AML-193 (cell line): Measurements from ENCODE around the gene RACK1.
"Not testable (repeated sequence)": the region's sequence is repeated elsewhere in the genome, so short reads cannot be mapped to it uniquely, and the experiment has no call there.

Source experiments
- DNase-seq, 2 experiments: peaks; one replicate each; lab custom pipeline; 2025; lab: John Stamatoyannopoulos, UW

RACK1 gene

GRCh38 chr5:181233088-181233800 is 10.5 kb downstream of the RACK1 start:
- DNase-seq, result no peak

GRCh38 chr5:181232593-181232992 is 11.1 kb downstream of the RACK1 start:
- no peak for DNase-seq

DNA sequence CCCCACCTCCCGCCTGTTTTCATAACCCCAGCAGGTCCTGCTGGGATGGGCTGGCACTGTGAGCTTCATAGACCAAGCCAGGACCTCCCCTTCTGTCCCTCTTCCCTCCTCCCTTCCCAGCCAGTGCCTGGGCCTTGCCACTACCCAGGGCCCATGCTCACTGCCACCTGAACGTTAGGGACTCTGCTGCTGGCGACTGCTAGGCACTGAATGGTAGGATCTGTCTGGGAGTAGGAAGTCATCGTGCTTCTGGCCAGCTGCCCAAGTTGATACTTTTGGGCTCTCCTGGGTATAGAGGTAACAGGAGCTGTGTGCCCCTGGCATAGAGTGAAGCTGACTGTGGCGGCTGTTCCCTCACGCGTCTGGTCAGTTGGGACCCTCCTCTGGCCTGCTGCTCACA is 12.3 kb downstream of the RACK1 start:
- DNase-seq, result no peak

DNA sequence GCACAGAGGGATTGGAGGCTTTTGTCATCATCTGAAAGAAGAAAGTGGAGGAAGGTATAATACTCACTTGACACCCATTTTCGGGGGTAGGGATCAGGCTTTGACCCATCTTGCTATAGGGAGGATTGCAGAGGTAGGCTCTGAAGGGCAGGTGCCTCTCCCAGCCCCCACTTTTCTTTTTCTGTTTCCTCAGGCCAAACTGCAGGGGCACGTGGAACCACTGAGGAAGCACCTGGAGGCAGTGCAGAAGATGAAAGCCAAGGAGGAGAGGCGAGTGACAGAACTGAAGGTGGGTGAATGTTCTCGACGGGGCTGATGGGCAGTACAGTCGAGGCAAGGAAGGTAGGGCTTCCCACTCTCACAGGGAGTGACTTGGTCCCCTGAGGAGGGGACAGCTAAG is 13.2 kb downstream of the RACK1 start:
- no peak for DNase-seq

DNA sequence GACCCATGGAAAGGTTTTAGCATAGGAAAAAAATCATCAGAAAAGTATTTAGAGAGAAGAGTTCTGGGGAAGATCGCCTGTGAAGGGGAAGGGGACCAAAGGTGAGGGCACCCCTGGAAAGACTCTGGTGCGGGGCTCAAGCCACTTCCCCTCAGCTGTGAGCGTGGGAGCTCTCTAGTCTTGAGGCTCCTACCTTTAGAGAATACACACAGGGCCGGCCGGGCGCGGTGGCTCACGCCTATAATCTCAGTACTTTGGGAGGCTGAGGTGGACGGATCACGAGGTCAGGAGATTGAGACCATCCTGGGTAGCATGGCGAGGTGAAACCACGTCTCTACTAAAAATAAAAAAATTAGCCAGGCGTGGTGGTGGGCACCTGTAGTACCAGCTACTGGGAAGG is 13.7 kb downstream of the RACK1 start:
- DNase-seq, result no peak

DNA sequence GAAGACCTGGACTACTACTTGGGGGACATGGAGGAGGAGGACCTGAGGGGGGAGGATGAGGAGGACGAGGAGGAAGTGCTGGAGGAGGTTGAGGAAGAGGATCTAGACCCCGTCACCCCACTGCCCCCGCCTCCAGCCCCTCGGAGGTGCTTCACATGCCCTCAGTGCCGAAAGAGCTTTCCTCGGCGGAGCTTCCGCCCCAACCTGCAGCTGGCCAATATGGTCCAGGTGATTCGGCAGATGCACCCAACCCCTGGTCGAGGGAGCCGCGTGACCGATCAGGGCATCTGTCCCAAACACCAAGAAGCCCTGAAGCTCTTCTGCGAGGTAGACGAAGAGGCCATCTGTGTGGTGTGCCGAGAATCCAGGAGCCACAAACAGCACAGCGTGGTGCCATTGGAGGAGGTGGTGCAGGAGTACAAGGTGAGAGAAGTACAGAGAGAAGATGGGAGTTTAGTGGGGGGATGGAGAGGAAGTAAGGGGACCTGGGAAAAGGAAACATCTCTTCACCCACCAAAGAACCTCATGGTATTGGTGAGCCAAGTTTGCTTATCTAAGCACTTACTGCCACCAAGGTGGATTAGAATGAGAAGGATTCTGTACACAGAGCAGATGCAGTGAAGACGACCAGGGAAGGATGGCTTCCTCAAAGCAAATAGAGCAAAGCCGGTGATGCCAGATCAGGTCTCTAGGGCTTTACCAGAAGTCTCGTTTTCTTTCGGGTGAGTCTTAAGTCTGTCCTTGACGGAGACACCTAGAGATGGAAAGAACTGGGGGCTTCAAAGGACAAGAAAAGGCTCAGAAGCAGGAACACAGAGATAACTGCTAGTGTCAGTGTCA is 19.1 kb downstream of the RACK1 start:
- no peak for DNase-seq

DNA sequence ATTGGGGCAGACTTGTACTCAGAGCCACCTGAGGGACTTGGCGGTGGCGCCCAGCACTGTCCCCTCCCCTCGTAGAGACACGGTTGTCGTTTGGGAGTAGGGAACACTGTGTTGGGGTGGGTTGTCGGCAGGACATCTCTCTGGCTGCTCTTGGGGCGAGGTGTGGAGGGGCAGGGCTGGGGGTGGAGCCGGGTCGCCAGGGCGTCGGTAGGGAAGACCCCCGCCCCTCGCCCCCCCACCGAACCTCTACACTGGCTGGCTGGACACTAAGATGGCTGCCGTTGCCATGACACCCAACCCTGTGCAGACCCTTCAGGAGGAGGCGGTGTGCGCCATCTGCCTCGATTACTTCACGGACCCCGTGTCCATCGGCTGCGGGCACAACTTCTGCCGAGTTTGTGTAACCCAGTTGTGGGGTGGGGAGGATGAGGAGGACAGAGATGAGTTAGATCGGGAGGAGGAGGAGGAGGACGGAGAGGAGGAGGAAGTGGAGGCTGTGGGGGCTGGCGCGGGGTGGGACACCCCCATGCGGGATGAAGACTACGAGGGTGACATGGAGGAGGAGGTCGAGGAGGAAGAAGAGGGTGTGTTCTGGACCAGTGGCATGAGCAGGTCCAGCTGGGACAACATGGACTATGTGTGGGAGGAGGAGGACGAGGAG is 19.8 kb downstream of the RACK1 start:
- no peak for DNase-seq

DNA sequence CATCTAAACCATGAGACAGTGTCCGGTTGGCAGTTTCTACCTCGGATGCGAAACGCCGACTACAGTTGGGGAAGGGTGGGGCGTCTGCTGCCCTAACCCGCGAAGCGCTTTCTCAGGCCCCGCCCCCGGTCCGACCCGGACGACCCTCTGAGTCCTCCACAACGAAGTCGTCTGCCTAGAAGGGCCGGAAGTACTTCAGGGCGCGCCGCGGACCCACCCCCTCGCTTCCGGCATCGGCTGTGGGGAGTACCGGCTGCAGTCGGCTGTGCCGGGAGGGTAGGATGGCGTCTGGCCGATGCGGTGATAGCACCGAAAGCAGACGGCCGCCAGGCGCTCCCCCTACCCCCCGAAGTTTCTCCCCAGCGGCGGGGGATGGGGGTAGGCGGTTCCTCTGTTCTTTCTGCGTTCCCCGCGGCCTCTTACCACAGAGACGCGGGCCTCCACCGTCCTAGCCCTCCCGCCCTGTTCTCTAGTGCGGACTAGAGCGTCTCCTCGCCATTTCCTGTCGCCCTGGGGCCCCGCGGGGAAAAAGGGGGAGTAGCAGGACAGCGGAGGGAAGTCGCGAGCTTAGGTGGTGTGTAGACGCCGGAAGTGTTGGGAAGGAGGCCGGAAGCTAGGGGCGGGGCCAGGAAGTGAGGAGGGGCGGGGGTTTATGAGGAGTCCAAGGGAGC is 20.5 kb downstream of the RACK1 start, which contains the start of gene TRIM41:
Gene TRIM41, plus strand, starts transcription at position 224 of the 671 bp plus-strand sequence. CDS start 719 bp downstream, outside the sequence.
- no peak for DNase-seq

- DNase-seq, result no peak
These were observed 21.1 kb downstream of the RACK1 start for GRCh38 chr5:181222630-181223057.

DNA sequence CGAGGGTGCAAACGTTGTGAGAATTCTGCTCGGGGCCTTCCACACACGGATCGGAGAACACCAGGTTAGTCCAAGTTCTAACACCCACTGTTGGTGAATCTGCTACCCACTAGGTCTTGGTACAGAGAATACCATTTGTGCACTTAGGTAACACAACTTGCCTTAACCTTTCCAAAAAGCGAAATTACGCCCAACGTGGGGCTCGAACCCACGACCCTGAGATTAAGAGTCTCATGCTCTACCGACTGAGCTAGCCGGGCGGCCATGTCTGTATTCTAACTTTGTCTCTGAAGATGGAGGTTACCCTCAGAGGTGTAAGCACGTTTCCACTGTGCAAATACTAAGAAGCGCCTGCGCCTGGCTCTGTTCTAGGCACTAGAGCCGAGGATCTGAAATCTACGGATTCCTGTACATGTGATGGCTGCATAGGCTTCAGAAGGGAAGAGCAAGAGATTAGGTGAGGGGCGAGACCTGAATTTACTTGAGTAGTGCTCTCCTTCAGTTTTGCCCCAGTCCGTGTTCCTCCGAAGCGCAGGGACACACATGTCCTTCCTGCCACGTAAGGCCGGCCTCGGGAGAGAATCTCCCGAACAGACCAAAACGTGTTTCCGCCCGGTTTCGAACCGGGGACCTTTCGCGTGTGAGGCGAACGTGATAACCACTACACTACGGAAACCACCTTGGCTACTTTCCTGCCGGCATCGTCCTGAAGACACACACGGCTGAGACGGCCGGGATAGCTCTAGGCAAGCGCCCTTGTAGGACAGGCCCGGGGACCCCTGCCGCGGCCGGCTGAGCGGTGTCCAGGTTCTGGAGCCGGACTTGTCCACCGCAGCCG is 21.7 kb downstream of the RACK1 start:
- DNase-seq, result no peak

- no peak for DNase-seq
These were observed 22.5 kb downstream of the RACK1 start for GRCh38 chr5:181221105-181221791.

- DNase-seq, result no peak
These were observed 23.6 kb downstream of the RACK1 start for GRCh38 chr5:181220178-181220515.

- no peak for DNase-seq
These were observed 24.2 kb downstream of the RACK1 start for GRCh38 chr5:181219262-181220177.

GRCh38 chr5:181218795-181219124 is 24.9 kb downstream of the RACK1 start:
- DNase-seq, result no peak

DNA sequence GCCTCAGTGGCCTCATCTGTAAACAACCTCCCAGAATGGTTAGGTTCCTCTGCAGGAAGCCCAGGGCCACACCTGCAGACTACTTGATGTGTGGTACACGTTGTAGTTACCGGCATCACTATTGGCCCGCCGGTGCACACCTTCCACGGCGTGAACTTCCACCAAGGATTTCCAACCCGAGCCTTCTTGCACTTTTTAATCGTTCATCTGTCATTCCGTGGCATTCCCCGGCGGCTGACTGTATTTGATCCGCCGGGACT is 26.0 kb downstream of the RACK1 start:
- no peak for DNase-seq

DNA sequence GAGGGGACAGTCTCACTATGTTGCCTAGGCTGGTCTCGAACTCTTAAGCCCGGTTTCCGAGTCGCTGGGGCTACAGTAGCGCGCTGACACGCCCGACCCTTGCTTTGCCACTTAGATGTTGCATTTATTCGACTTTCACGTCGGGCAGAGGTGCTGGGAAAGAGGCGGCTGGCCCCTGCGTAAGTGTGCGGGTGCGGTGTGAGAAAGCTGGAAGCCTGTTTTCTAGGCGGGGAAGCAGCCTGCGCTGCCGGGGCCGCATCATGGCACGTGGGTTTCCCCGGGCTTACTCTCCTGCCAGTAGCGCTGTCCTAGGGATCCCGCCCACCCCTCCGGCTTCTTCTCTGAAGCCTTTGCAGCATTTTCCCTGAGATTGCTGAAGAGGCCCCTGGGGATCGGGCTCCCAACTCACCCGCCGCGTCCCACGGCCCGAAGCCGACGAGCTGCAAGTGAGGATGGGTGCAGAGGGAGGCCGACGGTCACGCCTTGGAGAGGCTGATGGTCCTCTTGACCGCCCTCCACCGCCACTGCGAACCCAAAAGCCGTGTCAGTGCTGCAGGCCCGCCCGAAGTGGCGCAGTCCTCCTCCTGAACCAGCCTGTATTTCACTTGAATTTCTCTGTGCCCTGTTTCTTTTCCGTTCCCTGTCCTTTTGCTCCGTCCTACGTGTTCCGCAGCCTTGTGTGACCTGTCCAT is 26.4 kb downstream of the RACK1 start:
- no peak for DNase-seq

DNA sequence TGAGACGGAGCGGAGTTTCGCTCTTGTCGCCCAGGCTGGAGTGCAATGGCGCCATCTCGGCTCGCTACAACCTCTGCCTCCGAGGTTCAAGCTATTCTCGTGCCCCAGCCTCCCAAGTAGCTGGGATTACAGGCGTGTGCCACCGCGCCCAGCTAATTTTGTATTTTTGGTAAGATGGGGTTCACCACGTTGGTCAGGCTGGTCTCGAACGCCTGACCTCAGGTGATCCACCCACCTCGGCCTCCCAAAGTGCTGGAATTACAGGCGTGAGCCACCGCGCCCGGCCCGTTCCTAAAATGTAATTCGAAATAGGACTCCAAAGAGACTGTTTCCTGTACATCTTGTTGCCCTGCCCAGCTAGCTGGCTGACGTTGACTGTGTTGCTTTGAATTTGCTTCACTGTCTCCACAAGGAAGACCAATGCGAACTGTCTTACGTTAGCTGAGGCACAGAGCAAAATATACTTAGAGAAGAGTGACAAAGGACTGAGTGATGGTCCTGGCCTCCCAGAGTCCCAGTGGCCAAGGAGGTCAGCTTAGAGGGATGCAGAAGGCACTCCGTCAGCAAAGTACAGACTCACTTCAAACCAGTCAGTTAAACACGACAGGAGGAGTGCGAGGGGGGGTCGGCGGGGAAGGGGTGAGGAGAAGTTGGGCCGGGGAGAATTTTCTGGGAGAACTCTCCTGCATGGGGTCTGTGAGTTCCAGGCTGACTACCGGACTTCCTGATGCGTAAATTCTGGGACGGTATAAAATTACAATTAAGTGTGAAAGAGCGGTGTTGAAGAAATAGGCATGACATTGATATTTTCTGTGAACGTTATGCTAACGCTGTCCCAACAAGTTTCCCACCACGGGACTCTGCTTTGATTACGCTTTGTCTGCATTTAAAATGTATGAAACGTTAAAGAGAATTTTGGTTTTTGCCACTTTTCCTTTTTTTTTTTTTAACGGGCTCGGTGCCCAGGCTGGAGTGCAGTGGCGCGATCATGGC is 27.4 kb downstream of the RACK1 start:
- DNase-seq, result no peak

DNA sequence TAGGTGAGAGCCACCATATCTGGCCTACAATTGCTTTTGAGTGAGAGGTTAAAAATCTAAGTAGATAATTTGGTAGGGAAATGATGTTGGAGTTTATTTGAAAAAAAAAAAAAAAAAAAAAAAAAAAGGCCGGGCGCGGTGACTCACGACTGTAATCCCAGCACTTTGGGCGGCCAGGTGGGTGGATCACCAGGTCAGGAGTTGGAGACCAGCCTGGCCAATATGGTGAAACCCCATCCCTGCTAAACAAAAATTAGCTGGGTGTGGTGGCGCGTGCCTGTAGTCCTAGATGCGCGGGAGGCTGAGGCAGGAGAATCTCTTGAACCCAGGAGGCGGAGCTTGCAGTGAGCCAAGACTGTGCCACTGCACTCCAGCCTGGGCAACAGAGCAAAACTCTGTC is 29.5 kb downstream of the RACK1 start:
- DNase-seq, result not testable (repeated sequence)
